ENCODE measurements around the gene MAP3K14.

The MAP3K14 gene

DNA sequence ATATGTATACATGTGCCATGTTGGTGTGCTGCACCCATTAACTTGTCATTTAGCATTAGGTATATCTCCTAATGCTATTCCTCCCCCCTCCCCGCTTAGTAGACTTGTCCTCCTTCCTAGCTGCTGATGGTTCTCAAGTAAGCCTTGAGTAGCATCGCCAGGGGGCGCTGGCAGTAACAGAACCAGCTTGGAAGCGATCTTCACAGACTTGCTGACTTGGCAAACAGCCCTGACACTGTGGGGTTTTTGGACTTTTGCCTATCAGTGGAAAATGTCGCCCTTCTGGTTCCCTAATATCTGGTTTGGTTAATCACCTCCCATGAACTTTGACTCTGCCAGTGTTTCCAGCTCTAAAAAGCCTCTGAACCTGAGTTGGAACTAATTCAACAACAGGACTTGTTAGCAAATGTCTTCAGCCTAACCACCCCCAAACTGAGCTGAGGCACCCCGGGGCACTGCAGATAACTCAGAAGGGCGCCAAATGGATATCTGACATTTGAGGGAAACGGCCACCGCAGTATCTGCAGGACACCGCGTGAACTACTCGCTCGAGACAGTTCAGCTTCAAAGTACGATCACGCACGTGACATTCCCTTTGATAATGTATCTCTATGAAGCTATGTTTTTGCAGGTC is 39.5 kb downstream of the MAP3K14 start:
- peak; percentile 80 for DNase-seq

DNA sequence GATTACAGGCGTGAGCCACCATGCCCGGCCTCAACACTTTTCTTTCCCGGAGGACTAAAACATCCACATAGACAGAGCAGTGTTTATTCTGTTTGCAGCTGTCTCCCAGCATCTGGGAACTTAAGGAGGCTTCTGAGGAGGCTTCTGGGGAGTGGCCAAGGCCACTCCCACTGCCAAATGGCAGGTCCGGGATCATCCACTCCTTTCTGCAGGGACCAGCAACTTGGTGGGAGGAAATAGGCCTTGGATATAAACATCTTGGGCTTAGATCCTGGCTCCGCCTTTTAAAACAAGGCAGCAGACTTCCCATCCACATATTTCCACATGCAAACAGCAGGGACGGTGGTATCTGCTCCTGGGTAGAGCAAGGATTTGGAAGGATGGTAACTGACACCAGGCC is 40.8 kb downstream of the MAP3K14 start:
- DNase-seq, result no peak

DNA sequence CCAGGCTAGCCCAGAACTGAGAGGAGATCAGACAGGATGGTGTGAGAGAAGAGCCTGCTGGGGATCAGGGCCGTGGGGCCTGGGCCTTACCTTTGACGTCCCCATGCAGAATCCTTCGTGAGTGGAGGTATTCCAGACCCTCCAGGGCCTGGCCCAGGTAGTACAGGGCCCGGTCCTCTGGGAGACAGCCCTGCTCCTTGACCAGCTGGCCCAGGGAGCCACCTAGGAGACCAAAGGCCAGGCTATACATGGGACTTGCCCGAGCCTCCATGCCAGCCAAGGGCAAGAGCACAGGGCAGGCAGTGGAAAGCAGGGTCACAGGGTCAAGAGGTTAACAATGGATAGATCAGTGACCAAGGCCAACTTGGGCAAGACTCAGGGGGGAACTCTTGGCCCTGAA is 42.8 kb downstream of the MAP3K14 start:
- no peak for DNase-seq

DNA sequence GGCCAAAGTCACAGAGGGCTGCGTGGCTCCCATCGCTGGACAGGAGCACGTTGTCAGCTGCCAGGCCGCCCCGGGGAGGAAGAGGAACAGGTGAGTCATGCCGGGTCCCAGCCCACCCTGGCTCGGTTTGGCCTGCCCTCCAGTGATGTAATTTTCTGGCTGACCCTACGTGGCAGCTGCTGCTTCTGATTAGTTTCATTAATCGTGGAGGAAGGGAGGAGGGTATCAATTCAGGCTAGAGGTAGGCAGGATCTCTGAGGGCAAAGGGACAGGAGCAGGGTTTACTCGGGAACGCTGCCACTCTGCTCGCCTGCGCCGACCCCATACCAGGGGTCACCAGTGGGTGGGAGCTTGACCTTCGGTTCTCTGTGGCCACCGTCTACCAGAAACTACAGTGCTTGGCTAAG is 43.3 kb downstream of the MAP3K14 start:
- no peak for DNase-seq

DNA sequence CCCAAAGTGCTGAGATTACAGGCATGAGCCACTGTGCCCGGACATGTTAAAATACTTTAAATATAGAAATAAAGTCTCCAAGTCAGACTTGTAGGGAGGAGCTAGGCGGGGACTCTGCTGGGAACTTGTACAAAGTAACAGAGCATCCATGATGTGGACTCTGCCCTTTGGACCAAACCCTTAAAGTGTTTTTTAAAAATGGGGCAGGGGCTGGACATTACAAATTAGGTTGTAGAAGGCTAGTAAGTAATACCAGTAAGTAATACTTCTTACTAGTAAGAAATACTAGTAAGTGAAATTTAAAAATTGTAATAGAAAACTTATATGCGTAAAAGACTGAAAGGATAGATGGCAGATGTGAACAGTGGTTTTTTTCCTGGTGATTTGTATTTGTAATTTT is 45.2 kb downstream of the MAP3K14 start:
- DNase-seq, result no peak

DNA sequence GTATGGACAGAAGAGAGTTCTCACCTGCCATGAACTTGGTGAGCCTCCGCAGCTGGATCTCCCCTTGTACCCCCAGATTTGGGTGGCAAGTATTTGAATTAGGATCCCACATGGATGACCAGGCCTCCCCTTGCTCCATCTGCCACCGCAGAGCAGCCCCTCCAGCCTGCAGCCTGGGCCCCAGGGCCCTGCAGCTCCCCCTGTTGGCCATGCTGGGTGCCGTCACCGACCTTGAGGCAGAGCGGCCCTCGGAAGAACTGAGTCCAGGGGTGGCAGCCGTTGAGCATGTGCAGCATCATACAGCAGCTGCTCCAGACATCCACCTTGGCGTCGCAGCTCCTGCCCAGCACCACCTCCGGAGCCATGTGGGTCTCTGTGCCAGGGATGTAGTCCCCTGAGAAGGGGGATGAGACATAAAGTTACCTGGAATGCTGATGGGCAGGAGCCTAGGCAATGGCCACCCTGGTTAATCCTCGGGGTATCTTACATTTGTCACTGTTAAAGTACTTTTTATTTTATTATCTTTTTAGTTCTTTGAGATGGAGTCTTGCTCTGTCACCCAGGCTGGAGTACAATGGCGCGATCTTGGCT is 45.9 kb downstream of the MAP3K14 start:
- no peak for DNase-seq

DNA sequence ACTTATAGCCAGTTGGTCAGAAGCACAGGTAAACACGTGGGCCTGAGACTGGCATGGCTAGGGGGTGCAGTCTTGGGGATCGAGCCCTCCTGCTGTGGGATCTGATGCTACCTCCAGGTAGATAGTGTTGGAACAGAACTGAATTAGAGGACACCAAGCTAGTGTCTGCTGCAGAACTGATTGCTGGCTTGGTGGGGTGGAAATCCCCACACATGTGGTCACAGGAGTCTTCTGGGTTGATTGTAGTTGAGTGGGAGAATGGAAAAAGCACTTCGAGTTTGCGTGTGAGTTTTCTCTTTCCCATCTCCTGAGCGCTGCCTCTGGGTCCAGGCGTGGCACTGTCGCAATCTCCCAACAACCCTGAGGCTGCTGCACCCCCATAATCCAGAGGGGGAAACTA is 46.9 kb downstream of the MAP3K14 start:
- DNase-seq, result no peak

DNA sequence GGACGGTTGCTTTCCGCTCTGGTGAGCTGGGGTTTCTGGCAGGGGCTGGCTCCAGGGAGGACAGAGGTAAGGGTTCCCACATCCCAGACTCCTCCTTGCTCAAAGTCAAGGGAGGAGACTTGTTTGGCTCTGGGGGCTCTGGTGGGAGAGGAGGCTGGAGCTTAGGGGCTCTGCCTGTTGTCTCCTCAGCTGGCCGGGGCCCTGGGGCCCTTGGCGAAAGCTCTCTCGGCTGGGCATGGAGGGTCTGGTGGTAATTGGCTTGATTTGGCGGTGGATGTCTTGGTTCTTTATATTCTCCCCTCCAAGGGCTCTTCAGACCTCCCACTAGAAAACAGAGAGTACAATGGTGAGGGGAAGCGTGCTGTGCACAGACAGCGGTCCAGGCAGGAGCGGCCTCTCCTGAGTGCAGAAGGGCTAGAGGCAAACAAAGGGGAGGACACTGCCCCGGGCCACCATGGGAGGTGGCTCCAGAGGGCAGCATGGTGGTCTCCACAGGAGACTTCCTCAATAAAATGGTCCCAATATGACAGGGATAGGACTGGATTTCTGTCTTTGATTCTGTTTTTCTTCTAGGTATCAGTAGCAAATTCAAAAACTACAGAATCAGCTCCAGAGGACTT is 49.3 kb downstream of the MAP3K14 start:
- DNase-seq, result no peak

DNA sequence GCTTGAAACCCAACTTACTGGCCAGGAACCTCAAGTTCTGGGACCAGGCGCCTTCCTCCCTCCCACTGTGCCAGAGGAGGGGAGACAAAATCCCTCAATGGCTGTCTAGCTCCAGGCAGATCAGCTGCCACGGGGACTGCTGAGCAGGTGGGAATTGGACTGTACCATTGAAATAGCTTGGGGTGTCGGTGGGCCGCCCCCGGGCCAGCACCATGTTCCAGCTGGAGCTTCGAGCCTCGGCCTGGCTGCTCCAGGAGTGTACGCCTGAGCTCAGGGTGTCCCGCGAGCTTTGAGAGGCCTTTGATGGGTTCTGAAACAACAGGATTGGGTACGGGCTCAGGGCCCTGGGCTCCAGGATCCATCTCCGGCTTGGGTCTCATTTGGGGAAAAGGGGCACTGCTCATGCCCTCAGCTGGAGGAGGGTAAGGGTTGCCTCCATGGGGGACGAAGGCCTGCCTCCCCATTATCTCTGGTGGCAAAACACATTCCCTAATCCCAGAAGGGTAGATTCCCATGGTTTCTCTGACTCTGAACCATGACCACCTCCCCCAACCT is 50.4 kb downstream of the MAP3K14 start:
- no peak for DNase-seq

DNA sequence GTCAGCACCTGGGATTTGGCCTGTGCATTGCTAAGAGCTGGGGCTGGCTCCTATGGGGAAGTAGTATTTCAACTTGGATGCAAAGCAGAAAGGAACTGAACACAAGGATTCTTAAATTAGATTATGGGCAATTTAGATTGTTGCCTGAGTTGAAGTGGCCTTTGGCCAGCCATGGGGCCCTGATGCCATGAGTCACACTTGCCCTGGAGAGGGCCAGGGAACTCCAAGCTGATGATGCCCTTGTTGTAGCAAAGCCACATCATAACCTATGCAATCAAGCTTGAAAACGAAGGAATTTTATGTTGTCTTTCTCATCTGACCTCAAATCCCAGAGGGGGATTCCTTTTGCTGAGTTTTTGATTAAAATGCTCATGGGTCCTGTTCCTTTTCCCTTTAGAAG is 51.0 kb downstream of the MAP3K14 start:
- DNase-seq, result no peak

DNA sequence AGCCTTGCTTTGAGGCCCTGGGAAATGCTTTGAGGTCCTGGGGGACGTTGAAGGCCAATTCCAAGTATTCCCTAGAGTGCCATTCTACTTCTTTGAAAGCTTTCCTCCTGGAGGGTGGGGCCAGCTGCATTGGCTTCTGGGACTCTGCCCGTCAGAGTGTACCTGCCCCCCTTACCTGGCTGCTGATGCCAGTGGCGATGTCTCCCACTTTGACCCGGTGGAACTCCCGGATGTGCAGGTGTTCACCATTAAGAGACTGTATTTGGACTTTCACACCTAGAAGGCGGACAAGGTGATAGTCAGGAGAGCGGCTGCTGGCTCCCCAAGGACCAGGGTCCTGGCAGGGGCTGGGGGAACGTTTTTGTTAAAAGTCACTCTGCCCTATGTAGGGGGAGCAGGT is 51.8 kb downstream of the MAP3K14 start:
- no peak for DNase-seq

DNA sequence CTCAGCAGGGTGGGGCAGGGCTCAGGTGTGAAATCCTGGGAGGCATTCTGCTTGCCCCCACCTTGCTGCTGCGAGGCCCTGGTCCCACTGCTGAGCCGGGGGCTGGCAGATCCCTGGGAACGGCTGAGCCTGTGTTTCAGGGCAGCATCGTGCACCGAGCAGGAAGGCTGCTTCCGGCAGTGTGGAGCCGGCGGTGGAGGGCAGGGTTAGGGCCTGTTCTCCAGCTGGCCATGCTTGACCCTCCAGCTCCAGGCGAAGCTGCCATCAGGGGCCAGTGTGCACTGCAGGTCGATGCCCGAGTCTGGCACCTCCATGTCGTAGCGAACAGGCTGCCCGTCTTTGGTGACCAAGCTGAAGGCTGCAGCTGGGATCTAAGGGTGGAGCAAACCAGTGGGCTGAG is 52.4 kb downstream of the MAP3K14 start:
- DNase-seq, result no peak

DNA sequence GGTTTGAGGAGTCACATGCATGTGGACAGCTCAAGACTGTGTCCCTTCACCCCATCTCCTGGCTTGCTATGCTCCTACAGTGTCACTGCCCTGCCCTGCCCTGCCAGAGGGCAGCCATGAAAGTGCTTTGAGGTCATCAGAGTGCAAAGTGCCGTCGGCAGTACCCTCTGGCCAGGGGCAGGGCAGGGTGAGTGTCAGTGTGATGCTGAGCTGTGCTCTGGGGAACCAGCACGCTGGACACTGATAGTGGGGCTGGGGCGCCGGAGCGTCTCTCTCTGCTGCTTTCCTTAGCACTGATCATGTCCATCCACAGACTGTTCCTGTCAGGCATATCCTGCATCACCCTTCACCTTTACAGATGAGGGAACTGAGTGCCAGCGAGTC is 53.4 kb downstream of the MAP3K14 start:
- no peak for DNase-seq

DNA sequence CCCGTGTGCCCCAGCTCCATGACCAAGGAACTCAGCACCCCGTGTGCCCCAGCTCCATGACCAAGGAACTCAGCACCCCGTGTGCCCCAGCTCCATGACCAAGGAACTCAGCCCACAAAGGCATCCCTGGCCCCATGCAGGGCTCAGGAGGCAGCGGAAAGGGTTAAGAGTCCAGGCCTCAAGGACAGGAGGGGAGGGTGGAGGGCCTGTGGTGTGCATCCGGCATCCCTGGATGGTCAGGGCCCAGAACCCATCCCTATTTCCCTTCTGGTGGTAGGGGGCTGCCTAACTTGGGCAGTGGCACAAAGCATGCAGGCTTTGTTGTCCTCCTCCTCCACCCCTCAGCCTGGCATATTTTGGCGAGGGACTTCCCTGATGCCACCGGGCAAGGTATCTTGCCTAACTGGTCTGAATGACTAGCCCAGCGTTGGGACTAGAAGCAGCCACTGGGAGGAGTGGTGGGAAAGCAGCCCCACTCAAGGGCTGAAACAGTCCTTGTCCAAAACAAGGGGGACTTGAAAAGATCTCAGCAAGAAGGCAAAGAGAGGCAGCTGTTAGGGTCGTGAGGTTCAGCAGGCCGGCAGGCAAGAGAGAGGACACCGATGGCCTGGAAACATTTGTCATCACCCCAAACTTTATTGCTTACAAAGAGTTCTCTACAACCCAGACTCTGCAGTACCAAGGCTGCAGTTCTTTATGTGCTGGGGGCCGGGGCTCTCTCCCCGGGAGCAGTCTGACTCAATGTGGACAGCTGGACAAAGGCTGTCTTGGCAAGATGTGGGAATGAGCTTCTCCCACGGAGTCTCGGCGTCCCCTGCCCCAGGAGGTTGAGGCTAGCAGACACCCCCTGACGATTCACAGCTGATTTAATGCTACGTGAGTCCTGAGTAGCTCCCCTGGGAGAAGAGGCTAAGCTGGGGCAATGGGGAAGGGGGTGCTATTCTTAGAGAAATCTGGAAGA is 54.0 kb downstream of the MAP3K14 start:
- no peak for DNase-seq

DNA sequence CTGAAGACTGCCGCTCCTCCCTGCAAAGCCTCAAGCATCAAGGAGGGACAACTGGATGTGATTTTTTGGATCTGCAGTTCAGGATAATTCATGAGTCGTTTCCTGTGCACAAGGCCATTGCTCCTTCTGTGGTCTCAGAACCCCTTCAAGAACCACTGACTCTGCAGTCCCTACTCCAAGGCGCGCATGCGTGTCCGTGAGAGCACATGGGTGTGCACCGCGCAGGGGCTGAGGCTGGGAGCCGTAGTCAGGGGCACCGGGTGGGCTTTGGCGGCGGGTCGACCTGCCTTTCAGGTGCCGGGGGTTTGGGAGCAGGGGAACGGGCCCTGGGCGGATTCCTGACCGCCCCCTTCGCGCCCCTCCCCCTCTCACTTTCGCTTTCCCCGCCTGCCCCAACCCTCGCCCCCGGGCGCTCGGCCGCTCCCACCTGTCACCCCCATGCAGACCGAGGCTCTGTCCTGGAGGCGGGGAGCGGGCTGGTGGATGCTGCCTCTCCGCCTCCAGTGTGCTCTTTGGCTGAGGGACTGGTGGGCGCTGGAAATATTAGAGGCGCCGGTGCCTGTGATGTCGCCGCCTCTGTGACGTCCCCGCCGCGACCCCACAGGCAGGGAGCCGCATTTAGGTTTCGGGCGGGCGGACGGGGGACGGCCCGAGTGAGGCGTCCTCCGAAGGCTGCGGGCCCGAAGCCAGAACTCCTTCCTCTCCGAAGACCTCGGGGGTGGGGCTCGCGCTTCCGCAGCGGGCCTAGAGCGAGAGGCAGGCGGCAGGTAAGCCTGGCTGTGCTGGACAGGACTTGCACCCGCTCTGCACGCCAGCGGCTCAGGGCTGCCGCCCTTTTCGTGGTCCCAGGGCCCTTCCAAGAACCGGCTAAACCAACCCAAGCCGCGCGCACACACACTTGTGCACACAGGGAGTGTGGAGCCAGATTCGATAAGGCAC is 55.0 kb downstream of the MAP3K14 start, which contains the start of gene SPATA32:
TSS of gene SPATA32 (minus strand) at position 518 of the 939 bp plus-strand sequence. CDS start at position 440, 78 bp downstream.
- DNase-seq, result no peak

DNA sequence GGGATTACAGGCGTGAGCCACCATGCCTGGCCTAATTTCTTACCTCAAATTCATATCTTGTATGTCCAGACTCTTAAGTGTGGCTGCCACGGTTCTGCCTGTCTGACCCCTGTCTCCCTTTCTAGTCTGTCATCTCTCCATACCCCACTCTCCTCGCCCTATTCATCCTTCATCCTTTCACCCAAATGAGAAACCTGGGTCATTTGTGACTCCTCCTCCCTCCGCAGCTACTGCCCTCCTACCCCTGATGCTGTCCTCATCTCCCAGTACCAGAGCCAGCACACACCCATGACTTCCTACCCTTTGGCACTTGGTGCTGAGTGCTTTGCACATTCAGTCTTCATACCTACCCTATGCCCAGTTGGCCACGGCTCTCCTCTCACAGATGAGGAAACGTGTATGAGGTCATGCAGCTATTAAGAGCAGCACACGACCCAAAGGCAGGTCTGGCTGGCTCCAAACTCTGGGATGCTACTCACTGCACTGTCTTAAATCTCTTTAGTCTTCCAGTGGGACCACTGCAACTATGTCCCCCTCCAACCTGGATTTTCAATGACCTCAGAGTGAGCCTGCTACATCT is 56.5 kb downstream of the MAP3K14 start:
- DNase-seq, result no peak

DNA sequence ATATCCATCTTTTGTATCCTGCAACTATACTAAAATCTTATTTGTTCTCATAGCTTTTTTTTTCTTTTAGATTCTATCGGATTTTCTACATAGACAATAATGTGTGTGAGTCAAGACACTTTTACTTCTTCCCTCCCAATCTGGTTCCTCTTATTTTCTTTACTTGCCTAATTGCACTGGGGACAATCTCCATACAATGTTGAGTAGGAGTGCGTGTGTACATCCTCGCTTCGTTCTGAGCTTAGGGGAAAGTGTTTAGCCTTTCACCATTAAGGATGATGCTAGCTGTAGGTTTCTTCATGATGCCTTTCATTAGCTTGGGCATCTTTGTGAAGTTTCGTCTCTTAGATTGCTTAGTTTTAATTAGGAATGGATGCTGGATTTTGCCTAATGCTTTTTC is 57.8 kb downstream of the MAP3K14 start:
- no peak for DNase-seq

DNA sequence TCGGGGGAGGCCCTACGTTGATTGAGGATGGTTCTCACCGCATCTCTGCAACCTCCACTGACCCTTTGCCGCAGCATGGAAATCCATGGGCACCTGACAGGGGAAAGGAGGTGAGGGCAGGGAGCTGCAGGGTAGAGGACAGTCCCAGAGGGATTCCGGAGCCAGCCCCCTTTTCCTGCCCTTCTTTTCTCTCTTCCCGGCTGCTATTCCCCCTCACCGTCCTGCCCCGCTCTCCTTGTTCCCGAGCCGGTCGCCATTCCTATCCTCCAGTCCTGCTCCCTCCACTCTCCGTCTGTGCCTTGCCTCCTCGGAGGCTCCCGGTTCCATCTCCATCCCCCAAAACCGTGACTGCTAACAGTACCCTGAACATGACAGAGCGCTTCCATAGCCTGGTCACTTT is 59.7 kb downstream of the MAP3K14 start:
- DNase-seq, result no peak

DNA sequence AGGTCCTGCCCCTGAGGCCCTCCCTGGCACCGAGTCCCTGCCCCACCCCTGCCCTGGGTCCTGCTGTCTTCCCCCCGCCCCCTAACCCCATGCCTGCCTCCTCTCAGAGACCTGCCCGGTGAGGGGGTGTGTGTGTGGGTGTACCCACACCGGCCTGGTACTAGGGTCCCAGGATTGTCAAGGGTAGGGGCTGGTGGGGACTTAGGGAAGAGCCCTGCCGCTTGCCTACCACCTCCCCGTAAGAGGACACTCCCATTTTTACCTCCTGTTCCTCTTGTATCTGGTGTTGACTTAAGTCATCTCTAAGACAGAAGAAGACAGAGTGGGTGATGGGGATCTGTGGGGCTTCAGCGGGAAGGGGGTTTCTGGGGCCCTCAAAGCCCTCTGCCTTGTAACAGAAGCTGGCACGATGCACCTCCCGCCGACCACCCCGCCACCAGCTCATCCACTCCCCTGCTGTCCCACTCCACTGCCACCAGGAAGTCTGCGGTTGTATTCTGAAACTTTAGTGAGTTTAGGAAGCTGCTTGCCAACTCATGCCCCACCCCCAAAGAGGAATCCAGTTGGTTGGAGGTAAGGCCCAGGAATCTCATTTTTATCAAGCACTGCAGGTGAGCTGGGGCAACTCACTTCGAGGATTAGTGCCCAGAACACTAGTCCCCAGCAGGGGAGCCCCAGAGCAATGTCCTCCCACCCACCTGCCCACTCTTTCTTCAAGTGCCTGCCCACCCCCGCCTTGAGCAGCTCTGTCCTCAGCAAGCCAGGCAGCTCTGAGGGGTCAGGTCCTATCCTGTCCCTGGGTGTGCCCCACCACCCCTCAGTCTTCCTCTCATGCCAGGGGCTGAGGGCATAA is 60.5 kb downstream of the MAP3K14 start:
- DNase-seq, result no peak

DNA sequence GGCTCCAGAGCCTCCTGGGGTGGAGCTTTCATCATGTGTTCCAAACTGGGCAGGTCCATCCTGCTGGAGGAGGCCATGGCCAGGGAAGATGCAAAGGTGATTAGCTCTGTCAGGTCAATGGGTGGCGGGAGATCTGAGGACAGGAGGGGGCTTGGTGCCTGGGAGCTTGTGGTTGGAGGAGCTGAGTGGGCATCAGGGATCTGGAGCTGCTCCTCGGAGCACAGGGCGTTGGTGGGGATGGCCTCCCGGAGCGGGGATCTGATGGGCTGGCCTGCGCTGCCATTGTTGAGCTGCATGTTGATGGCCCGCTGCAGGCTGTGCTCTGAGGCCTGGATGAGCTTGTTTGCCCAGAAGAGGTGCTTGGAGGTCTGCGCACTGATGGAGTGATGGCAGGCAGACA is 61.5 kb downstream of the MAP3K14 start:
- DNase-seq, result no peak

DNA sequence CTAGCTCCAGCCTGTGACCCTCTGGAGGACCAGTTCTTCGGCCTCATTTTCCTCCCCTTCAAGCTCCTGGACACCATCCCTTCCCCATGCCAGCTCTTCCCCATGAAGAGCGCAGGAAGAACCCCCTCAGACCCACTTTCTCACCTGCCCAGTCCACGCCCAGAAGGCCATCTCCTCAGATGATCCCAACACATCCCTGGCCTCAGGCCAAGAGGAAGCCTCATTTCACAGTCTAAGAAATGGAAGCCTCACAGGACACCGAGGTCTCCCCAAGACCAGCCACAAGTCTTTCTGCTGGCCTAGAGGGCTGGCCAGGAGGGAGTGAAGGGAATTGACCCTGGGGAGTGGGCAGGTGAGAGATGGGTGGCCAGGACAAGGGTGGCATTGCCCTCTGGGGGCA is 62.9 kb downstream of the MAP3K14 start:
- DNase-seq, result no peak

All from NCI-H2029 treated with DMSO at 0.1 percent for 48 hours (cell line).